ACHN (cell line): ENCODE data around the gene C3orf22.

Source experiments
- DNase-seq: peaks from one replicate; pipeline ENCODE4 v3.0.0-alpha.2; 2015
- in situ Hi-C: cut with HindIII; loops from 2 replicates; pipeline ENCODE4 v1.10.0; 2017; ENCODE audit warnings: low sequenced_read_pairs, low pct_ligation_motif_present, low pct_unique_long_range_greater_than_20kb

Gene C3orf22

DNA sequence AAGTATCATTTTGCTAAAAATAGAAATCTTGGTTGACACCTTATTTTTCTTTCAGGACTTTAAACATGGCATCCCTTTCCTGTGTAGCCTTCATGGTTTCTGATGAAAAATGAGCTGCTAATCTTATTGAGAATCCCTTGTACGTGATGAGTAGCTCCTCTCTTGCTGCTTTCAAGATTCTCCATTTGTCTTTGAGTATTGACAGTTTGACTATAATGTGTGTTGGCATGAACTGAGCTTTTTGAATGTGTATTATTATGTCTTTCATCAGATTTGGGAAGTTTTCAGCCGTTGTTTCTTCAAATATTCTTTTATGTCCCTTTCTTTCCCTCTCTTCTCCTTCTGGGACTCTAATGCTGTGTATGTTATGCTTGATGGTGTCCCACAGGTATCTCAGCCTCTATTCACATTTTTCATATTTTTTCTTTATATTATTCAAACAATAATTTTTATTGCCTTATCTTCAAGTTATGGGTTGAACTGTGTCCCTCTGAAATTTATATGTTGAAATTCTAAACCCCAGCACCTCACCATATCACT lies 4.1 kb upstream of the C3orf22 start:
- in situ Hi-C loops = no loop called here
- no peak for DNase-seq

DNA sequence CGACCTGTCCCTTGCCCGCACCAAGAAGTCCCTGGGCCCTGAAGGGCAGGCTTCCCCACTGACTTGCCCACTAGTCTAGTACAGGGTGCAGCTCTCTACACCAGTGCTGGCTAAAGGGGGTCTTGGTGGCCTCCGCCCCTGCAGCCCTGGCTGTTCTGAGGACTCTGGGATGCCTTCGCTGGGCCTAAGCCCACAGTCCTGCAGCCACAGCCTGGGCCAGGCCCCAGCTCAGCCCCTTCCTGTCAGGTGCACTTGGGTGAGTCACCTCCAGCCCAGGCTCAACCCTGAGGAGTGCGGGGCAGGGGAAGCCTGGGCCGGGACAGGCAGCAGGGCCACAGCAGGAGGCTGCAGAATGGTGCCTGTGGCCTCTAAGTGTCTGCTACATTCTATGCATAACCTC lies 971 bp downstream of the C3orf22 start:
- in situ Hi-C loops = no loop called here
- DNase-seq = no peak

DNA sequence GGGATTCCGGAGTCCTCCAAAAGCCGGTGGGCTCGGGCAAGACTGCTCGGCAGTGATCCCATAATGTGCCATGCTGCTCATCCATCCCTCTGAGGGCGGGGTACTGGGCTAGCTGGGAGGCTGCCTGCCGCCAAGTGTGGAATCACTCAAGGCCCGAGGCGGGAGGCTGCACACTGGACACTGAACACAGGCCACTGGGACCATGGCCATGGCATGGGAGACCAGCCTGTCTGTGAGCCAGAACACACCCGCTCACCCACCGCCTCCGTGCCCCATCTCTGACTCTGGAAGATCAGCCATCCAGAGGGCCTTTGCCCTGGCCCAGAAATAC lies 1.4 kb downstream of the C3orf22 start:
- in situ Hi-C loops = no loop called here
- no peak for DNase-seq

DNA sequence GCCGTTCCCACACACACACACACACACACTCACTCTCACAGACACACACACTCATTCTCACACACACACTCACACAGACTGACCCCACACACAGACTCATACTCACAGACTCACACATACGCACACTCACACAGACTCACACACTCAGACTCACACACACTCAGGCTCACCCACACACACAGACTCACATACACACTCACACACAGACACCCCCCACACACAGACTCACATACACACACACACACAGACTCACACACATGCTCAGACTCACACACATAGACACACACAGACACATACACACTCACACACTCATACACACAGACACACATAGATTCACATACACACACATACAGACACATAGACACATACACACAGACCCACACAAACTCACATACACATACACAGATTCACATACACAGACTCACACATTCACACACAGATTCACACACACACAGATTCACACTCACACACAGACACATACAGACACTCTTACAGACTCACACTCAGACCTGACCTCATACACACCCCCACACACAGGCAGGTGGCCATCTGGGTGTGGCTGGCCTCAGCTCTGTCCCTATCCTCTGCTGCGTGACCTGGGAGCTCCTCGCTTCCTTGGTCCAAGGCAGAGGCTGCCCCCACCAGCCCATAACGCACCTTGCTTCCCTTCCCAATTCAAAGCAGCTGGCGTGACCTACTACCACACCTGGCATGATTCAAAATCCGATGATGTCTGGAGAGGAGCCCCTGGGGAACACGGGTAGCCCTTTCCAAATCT lies 1.9 kb downstream of the C3orf22 start:
- in situ Hi-C loops = no loop called here
- no peak for DNase-seq

DNA sequence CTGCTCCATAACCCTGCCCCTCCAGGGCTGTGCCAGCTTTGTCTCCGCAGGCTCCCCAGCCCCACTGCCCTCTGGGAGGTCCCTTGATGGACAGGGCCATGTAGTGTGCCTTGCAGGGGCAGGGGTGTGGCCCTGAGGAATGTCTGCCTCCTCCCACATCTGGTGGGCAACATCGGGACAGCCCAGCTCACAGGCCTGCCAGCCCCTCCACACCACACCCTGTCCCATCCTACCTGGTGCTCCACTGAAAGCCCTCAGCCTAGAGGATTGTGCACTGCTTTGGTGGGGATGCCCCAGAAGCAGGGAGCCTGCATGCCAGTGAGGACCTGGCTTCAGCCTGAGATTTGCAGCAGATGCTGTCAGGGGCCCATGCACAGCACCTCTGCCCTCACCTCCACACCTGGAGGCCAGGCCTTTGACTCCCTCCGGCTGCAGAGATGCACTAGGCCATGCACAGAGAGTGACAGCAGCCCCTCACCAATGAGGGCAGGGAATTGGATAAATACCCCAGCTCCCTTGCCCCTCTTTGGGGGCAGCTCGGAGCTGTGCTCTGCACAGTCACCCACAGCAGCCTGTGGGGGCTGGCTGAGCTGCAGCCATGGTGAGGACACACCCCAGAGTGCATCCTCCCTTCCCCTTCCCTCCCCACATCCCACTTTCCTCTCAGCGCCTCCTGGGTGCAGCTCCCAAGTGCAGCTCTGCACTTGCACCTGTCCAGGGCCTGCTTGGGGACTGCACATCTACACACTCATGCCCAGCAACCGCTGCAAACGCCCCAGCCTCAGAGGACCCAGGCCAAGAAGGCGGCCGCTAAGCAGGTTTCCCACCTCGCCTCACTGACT lies 2.7 kb downstream of the C3orf22 start:
- no peak for DNase-seq
- in situ Hi-C loops = no loop called here

DNA sequence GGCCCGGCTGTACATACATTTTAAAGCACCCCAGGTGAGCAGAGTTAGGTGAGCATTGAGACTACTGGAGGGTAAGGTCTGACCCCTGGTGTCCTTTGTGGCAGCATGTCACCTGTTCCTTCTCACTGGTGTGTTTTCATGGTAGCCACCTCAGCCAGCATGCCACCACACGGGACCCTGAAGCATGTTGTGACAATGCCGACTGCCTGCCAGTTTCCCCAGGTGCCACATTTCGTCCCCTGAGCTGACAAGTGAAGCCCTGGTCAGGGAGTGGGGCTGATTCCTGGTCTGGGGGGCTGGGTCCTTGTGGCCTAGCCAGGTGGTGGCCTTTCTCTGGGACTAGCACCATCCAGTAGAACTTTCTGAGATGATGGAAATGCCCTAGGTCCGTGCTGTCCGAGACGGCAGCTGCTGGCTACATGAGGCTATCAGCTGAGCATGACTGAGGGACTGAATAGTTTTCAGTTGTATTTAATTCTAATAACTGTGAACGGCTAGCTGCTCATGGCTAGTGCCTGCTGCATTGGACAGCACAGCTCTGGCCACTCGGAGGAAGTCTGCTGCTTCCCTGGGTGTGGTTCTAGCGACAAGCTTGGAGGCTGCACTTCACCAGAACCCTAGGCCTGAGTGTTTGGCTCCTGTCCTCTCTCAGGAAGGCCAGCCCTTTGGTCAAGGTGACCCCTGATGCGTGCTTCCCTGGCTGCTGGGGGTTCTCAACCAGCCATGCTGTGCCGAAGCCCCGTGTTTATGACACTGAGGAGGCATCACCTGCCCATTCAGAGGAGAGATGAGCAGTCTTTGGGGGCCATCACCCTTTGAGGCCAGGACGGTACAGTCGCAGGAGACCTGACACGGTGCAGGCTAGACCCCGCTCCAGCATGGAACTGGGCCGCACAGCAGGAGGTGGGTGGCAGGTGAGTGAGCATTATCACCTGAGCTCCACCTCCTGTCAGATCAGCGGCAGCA lies 3.9 kb downstream of the C3orf22 start:
- DNase-seq = no peak
- in situ Hi-C loops = no loop called here

DNA sequence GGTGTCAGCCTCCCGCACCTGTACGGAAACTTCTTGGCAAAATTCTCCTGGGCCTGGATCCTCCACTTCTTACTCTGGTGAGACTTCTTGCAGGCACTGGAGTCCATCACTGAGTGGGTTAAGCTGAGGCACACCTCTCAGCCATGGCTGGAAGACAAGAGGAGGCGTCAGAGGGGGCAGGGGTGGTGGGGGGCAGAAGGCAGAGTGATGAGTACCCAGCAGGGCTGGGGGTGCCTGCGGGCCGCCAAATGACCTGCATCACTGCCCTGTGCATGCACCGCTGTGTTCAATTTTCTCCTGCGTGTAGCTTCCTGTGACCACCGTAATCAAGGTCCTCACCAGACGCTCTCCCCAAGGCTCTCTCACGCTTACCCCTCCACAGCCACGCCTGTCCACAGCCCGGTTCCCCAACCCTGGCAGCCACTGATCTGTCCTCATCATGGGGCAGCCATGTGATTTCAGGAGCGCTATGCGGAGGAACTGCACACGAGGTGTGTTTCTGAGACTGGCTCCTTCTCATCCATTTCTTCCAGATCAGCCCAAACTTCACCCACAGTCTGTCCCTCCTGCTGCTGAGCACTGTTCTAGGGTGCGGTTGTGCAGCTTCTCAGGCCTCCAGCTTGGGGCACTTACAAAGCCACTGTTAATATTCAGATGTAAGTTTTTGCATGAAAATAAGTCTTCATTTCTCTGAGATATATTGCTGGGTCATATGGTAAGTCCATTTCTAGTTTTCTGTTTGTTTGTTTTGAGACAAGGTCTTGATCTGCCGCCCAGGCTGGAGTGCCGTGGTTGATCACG lies 5.2 kb downstream of the C3orf22 start:
- in situ Hi-C loops = no loop called here
- DNase-seq = no peak

DNA sequence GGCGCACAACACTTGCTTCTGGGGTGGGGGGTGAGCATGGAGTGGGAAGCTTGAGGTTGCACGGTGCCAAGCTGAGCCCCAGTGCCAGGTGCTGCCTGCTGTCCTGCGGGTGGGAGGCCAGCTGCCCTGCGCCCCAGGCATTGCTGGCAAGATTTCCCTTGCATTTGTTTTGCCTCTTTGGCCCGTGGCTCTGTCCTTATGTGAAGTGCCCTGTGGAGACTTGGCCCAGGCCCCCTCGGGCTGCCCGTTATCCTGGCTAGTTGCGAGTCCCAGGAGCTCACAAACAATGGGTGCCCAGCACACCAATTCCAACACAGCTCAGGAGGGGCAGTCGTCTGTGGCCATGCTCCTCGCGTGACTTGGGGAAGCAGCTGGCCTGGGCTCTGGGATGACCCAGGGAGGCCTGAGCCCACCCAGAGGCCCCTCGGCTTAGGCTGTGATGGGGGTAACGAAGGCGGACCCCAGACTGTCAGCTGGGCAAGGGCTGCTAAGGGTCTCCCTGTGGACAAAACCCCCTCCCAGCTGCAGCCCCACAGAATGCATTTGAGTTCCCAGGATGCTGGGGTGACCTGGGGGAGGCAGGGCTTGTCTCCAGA lies 5.9 kb downstream of the C3orf22 start:
- no peak for DNase-seq
- in situ Hi-C loops = no loop called here

DNA sequence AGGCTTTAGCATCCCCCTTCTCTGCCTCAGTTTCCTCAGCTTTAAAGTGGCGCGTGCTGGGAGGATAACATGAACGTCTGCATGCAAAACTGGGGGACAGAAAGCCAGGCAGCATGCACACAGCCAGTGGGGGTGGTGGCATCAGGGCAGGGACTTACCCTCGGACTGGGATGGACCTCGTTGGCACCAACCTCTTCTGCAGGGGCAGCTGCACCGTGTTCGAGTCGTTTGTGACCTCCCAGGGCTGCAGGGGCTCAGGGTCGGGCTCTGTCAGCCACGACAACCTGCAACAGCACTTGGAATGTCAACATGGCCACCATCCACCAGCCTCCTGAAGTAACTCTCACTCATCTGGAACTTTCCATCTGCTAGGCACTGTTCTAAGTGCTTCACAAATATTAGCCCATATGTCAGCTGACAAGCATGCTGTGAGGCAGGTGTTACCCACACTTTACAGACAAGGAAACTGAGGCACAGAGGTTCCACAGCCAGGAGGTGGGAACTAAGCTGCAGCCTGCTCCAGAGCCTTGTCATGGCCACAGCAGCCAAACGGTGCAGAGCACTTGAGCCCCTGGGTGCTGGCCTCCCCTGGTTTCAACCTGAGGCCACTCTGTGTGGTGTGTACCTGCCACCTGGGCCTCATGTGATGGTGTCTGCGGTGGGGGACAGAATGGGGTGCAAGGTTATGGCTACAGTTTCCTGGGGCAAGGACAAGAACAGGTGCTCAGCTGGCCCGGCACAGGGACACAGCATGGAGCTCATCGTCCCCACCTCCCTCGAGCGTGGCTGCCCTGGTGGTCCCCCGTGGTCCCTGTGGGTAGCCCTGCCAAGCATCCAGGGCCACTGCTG lies 6.7 kb downstream of the C3orf22 start:
- no peak for DNase-seq
- in situ Hi-C loops = no loop called here

DNA sequence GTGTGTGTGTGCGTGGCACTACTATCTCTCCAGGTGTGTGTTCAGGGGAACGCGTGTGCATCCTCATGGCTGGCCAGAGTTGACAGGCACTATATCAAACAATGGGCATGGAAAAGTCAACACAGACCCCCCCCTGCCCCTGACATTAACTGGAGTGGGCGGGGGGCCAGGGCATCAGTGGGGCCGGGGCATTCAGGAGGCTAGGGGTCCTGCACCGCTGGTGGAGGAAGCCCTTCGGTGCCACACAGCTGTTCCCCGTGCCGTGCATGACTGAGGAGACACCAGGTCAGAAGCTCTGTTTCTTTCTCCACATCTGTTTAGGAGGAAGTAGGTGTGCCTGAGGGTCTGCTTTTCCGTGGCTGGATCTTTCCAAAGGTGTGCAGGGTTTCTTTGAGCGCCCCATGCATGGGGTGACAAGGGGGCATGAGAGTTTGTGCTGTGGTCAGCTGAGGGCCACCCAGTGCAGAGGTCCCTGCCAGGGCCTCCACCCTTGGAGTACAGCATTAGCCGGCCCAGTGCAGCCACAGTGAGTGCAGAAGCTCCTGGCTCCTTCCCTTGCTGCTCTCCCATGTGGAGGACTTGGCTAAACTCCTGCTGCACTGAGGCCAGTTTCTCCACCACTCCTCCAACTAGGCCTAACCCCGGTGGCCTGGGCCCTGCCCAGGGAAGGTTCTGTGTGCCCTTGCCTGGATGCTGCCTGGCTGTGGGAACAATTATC lies 7.5 kb downstream of the C3orf22 start:
- in situ Hi-C loops = no loop called here
- DNase-seq = no peak

DNA sequence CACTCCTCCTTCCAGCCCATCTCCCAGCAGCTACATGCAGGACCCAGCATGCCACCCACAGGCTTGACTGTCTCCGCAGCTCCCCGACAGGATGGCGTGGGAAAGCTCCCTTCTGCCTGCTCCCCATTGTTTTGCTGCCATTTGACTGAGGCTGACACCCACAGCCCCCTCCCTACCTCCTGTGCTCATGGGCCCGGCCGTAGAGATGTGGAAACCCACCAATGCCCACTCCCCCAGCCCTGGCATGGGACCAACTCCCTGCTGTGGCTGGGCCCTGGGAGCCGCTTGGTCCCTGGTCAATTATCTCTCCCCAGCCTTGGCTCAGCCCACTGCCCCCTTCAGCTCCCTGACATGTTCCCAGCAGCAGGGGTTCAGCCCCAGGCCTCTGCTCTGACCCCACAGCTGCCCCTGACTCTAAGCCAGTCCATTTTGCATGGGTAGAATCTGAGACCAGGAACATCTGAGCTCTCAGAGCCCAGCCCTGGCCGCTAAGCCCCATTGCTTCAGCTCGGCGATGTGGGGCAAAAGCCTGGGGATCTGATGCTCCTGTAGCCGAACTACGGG lies 8.2 kb downstream of the C3orf22 start:
- DNase-seq = no peak

DNA sequence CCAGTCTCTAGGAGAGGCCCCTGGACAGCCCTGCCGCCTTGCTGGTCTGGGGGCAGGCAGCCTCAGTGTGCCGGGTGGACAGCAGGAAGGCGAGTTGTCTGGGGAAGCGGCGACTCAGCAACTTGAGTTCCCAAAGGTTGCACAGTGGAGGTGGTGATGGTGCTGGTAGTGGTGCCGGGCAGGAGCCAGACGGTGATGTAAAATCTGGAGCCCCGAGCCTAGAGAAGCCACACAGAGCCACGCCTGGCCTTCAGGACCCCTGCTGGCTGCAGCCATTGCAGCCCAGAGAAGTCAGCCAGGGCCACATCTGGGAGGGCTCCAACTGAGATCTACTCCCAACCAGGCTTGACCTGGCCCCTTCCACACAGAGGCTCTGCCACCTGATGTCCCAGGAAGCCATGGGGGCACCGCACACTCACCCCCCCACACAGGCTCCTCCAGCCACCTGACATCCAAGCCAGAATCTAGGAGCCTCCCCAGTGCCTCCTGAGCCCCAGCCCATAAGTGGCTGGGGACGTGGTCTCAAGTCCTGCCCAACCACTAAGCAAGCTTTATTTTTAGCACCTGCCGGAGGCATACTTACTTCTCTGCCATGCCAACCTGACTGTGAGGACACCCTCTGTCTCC lies 8.8 kb downstream of the C3orf22 start:
- no peak for DNase-seq
- in situ Hi-C loops = no loop called here

More for the DNA sequence above, 8.2 kb downstream of the C3orf22 start:
- in situ Hi-C loops = no loop called here

DNA sequence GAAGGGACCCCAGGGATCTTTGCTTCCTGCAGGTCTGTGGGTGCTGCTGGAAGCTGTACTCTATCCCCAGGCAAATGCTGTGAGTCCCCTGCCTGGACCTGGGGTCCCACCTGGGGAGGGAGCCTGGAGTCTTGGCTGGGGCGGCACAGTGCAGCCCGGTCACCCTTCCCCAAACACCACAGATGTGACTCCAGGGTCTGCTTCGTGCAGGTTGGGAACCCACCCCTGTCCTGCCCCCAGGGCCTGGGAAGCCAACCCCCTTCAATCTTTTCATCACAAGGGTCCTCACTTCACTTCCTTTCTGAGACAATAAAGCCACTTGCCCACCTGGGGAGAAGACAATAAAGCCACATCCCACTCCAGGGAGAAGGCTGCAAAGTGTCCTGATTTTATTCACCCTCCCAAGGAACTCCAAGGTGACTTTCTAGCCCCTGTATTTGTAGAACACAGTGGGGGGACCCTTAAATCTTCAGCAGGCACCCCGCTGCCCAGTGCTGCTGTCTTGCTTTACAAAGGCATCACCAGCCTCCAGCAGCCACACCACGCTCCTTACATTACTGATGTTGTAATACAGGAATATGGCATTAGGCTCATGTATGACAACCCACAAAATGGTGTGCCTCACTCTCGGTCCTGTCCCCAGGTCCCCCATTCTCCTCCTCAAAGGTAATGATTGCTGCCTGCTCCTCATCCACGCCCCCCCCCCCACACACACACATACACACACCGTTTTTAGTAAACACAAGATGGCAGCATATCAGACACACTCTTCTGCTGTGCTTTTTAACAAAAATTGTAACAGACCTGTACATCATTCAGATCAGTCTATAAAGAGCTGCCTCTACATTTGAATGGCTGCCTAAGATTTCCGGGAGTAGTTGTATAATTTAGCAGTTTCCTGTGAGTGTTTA lies 9.9 kb downstream of the C3orf22 start:
- in situ Hi-C loops = no loop called here
- DNase-seq = no peak

DNA sequence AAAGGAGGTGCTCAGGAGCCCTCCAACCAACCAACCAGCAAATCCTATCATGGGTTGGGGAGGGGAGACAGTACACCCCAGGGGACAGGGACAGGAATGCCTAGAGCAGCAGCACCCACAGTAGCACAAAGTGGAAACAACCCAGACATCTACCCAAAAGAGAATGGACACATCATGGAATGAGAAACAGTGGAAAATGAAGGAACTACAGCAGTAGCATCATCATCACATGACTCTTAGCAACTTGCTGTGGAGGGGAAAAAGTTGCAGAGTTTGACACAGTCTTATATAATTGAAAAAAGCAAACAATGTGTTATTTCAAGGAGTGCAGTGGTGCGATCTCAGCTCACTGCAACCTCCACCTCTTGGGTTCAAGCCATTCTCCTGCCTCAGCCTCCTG lies 11.0 kb downstream of the C3orf22 start:
- DNase-seq = no peak
- in situ Hi-C loops = no loop called here
